ENCODE measurements around the gene GALNT12.

GRCh38 chr9:98897745-98898144 is 90.3 kb downstream of the GALNT12 start:
- TF ChIP-seq CTCF (IDR thresholded peaks at IDR 0.05), result no peak
- no peak for TF ChIP-seq POLR2A (IDR thresholded peaks at IDR 0.05)

Measured in esophagus squamous epithelium (tissue), 4 donors.